PFSK-1 (cell line): ENCODE measurements around the gene GPR21.

ENCODE experiments used
- SIN3A ChIP-seq: IDR thresholded peaks from 2 replicates; pipeline ENCODE4 v1.6.1; 2012; ENCODE audit warnings: mild to moderate bottlenecking, low read length, moderate library complexity, borderline replicate concordance; ENCODE audit not compliant: insufficient read depth
- TF ChIP-seq, protein P1 (sequence below), 2 experiments: IDR thresholded peaks; 2 replicates each; pipeline versions ENCODE4 v1.6.1 to v1.8.0; 2011 to 2012; ENCODE audit warnings: low read depth in 2 of 2, low read length in 2 of 2, control low read depth in 1 of 2, inconsistent platforms in 1 of 2, mild to moderate bottlenecking in 1 of 2, moderate library complexity in 1 of 2; ENCODE audit not compliant: insufficient read depth in 1 of 2

DNA sequence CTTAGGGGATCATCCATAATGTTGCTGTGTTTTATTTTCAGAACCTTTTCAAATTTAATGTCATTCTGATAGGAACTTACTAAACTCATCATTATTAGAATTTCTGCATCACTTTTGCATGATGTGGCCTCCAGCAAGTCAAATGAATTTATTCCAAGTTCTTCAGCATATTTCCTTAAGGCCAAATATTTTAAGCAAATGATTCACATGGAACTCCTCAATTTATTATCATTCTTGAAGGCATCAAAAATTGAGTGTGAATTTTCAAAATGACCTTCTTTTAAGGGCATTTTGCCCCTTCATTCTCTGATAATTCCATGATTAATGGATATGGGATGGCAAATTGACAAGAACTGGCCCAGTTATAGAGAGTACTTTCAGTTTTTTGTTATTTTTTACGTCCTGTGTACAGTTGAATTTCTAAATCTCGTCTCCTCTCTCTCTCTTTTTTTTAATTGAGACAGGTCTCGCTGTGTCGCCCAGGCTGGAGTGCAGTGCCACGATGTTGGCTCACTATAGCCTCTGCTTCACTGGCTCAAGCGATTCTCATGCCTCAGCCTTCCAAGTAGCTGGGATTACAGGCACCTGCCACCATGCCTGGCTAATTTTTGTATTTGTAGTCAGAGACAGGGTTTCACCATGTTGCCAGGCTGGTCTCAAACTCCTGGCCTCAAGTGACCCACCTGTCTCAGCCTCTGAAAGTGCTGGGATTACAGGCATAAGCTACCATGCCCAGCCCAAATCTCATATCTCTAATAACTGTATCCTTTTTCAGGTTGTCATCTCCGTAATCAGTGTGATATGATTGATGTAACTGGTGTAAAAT, 29.1 kb downstream of the GPR21 start:
- TF ChIP-seq, protein P1, sequence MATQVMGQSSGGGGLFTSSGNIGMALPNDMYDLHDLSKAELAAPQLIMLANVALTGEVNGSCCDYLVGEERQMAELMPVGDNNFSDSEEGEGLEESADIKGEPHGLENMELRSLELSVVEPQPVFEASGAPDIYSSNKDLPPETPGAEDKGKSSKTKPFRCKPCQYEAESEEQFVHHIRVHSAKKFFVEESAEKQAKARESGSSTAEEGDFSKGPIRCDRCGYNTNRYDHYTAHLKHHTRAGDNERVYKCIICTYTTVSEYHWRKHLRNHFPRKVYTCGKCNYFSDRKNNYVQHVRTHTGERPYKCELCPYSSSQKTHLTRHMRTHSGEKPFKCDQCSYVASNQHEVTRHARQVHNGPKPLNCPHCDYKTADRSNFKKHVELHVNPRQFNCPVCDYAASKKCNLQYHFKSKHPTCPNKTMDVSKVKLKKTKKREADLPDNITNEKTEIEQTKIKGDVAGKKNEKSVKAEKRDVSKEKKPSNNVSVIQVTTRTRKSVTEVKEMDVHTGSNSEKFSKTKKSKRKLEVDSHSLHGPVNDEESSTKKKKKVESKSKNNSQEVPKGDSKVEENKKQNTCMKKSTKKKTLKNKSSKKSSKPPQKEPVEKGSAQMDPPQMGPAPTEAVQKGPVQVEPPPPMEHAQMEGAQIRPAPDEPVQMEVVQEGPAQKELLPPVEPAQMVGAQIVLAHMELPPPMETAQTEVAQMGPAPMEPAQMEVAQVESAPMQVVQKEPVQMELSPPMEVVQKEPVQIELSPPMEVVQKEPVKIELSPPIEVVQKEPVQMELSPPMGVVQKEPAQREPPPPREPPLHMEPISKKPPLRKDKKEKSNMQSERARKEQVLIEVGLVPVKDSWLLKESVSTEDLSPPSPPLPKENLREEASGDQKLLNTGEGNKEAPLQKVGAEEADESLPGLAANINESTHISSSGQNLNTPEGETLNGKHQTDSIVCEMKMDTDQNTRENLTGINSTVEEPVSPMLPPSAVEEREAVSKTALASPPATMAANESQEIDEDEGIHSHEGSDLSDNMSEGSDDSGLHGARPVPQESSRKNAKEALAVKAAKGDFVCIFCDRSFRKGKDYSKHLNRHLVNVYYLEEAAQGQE (IDR thresholded peaks at IDR 0.05; ENCODE audit: insufficient read depth in 1 of 2, low read depth in 2 of 2, low read length in 2 of 2) = no peak
- TF ChIP-seq SIN3A = no peak
